Liver (tissue), 9 donors: ENCODE data around the gene CD244. TPM values are rescaled to one million over a fixed set of nuclear protein-coding genes. Genes with fewer than 3 reads are reported as not detected.
"Not testable (repeated sequence)": the region's sequence is repeated elsewhere in the genome, so short reads cannot be mapped to it uniquely, and the experiment has no call there.

ENCODE experiments used
- DNase-seq: peaks from one replicate; pipeline ENCODE4 v3.0.0-alpha.2; 2017; ENCODE audit warnings: low spot score
- H3K27ac ChIP-seq, 2 donors: one replicate each; pipeline ENCODE4 v1.7.0; 2013; ENCODE audit warnings: inconsistent platforms in 2 of 2, low read length in 2 of 2, control low read depth in 1 of 2, low read depth in 1 of 2, mild to moderate bottlenecking in 1 of 2
- H3K27me3 ChIP-seq, 4 donors: one replicate each; pipeline versions ENCODE4 v1.6.1 to v1.7.0; 2013; ENCODE audit warnings: low read length in 3 of 4, inconsistent platforms in 1 of 4, mild to moderate bottlenecking in 1 of 4, moderate library complexity in 1 of 4; ENCODE audit not compliant: control insufficient read depth in 4 of 4, insufficient read depth in 4 of 4
- H3K36me3 ChIP-seq, 4 donors: one replicate each; pipeline versions ENCODE4 v1.6.1 to v1.7.0; 2013; ENCODE audit warnings: low read length in 3 of 4, mild to moderate bottlenecking in 3 of 4, low read depth in 1 of 4, moderate library complexity in 1 of 4; ENCODE audit not compliant: control insufficient read depth in 4 of 4, insufficient read depth in 3 of 4
- H3K4me1 ChIP-seq, 4 donors: one replicate each; pipeline versions ENCODE4 v1.6.1 to v1.7.0; 2013; ENCODE audit warnings: low read length in 3 of 4, mild to moderate bottlenecking in 3 of 4, moderate library complexity in 1 of 4; ENCODE audit not compliant: control insufficient read depth in 4 of 4, insufficient read depth in 4 of 4
- H3K4me3 ChIP-seq, 3 donors: one replicate each; pipeline versions ENCODE4 v1.6.1 to v1.7.0; 2013; ENCODE audit warnings: low read length in 3 of 3, control low read depth in 1 of 3, low read depth in 1 of 3, mild to moderate bottlenecking in 1 of 3
- H3K9ac ChIP-seq, 2 donors: one replicate each; pipeline ENCODE4 v1.7.0; 2013; ENCODE audit warnings: low read length in 2 of 2, mild to moderate bottlenecking in 2 of 2, moderate library complexity in 2 of 2, control low read depth in 1 of 2, low read depth in 1 of 2
- H3K9me3 ChIP-seq, 4 donors: one replicate each; pipeline versions ENCODE4 v1.6.1 to v1.7.0; 2013; ENCODE audit warnings: low read length in 3 of 4; ENCODE audit not compliant: control insufficient read depth in 4 of 4
- ATF3 ChIP-seq: IDR thresholded peaks from 2 replicates; pipeline ENCODE4 v1.6.1; 2016; ENCODE audit warnings: antibody characterized with exemption
- EGR1 ChIP-seq, 2 donors: IDR thresholded peaks; 2 replicates each; pipeline ENCODE4 v1.6.1; 2016 to 2018; ENCODE audit warnings: antibody characterized with exemption in 2 of 2, low read depth in 2 of 2
- FOXA1 ChIP-seq: IDR thresholded peaks from 2 replicates; pipeline ENCODE4 v1.6.1; 2016; ENCODE audit warnings: antibody characterized with exemption
- GABPA ChIP-seq, 2 donors: IDR thresholded peaks in 1 of 2; conservative IDR thresholded peaks in 1 of 2; 2 replicates each; pipeline ENCODE4 v1.6.1; 2016; ENCODE audit warnings: antibody characterized with exemption in 2 of 2, mild to moderate bottlenecking in 1 of 2, moderate library complexity in 1 of 2
- HNF4A ChIP-seq, 2 donors: conservative IDR thresholded peaks; 2 replicates each; pipeline ENCODE4 v1.6.1; 2016; ENCODE audit warnings: antibody characterized with exemption in 2 of 2, mild to moderate bottlenecking in 2 of 2
- JUND ChIP-seq, 2 donors: IDR thresholded peaks; 2 replicates each; pipeline ENCODE4 v1.6.1; 2016; ENCODE audit warnings: antibody characterized with exemption in 2 of 2
- MAX ChIP-seq: IDR thresholded peaks from 2 replicates; pipeline ENCODE4 v1.6.1; 2016; ENCODE audit warnings: antibody characterized with exemption
- NR2F2 ChIP-seq: IDR thresholded peaks from 2 replicates; pipeline ENCODE4 v1.6.1; 2016; ENCODE audit warnings: antibody characterized with exemption
- RAD21 ChIP-seq, 2 donors: IDR thresholded peaks; 2 replicates each; pipeline ENCODE4 v1.6.1; 2016; ENCODE audit warnings: antibody characterized with exemption in 2 of 2, mild to moderate bottlenecking in 2 of 2
- REST ChIP-seq: IDR thresholded peaks from 2 replicates; pipeline ENCODE4 v1.6.1; 2016; ENCODE audit warnings: antibody characterized with exemption, mild to moderate bottlenecking
- RXRA ChIP-seq, 2 donors: IDR thresholded peaks; 2 replicates each; pipeline ENCODE4 v1.6.1; 2017 to 2018; ENCODE audit warnings: antibody characterized with exemption in 2 of 2, mild to moderate bottlenecking in 1 of 2
- TAF1 ChIP-seq: conservative IDR thresholded peaks from 2 replicates; pipeline ENCODE4 v1.6.1; 2016; ENCODE audit warnings: antibody characterized with exemption, mild to moderate bottlenecking
- YY1 ChIP-seq: IDR thresholded peaks from 2 replicates; pipeline ENCODE4 v1.6.1; 2016; ENCODE audit warnings: antibody characterized with exemption, mild to moderate bottlenecking
- ZBTB33 ChIP-seq: IDR thresholded peaks from 2 replicates; pipeline ENCODE4 v1.6.1; 2016; ENCODE audit warnings: antibody characterized with exemption
- WGBS: extraction: QIAGEN DNeasy Blood & Tissue Kit; methylation state at CpG from one replicate; pipeline ENCODE4 v1.1.7; 2013; 5-methylcytosine and 5-hydroxymethylcytosine counted together
- polyA plus RNA-seq, 2 donors: library from polyadenylated mRNA; stranded (reverse) in 1 of 2; unstranded in 1 of 2; fragments of 200-250 nt in 1 of 2; fragments of >200 nt in 1 of 2; fragmentation: Nextera tagmentation in 1 of 2; extraction: Ambion mirVana in 1 of 2; gene quantifications; one replicate each; pipeline versions ENCODE4 v1.2.1 to v1.2.3, GENCODE V29; 2013 to 2015
- total RNA-seq, 2 donors: library from RNA; depleted of rRNA; stranded (reverse); fragments of >200 nt; gene quantifications; one replicate each; pipeline ENCODE4 v1.2.3, GENCODE V29; 2014
- donor health status: healthy.
- donor health status: healthy.
- donor health status: healthy.
- donor health status: healthy.
- donor health status: healthy.

CD244 gene
- total and polyA plus RNA-seq, 4 donors: 0.85 to 6.6 (median 1.8) TPM

GRCh38 chr1:160874935-160875334, 12.2 kb upstream of the CD244 start:
- Histone ChIP-seq H3K4me3 (no peak overlapping the region), H3K27me3 (peaks cover 0 to 2% (median 0%) of the 10 kb centered on the region in 4 donors), H3K9me3 (no peaks in the 10 kb centered on the region), H3K9ac (no peak overlapping the region), H3K27ac (no peak overlapping the region), H3K36me3 (no peaks in the 10 kb centered on the region), H3K4me1 (no peaks in the 10 kb centered on the region)
- WGBS: 77% methylated on average over 3 of the region's 3 CpGs
- no peak for DNase-seq
- no peak for TF ChIP-seq GABPA (IDR thresholded peaks at IDR 0.05 in 1 of 2, conservative IDR thresholded peaks at IDR 0.05 in 1 of 2)
- TF ChIP-seq NR2F2: no peak
- TF ChIP-seq FOXA1: no peak
- TF ChIP-seq YY1: no peak
- TF ChIP-seq ATF3: no peak
- TF ChIP-seq TAF1: no peak
- no peak for TF ChIP-seq HNF4A (conservative IDR thresholded peaks at IDR 0.05)
- TF ChIP-seq RAD21 (IDR thresholded peaks at IDR 0.05): no peak
- TF ChIP-seq ZBTB33: no peak
- no peak for TF ChIP-seq EGR1 (IDR thresholded peaks at IDR 0.05; ENCODE audit: low read depth in 2 of 2)
- no peak for TF ChIP-seq RXRA (IDR thresholded peaks at IDR 0.05)
- no peak for TF ChIP-seq JUND (IDR thresholded peaks at IDR 0.05)

- no peak overlapping the region for H3K4me3 ChIP-seq
- no peak for TF ChIP-seq REST
- no peak for TF ChIP-seq EGR1 (IDR thresholded peaks at IDR 0.05; ENCODE audit: low read depth in 2 of 2)
- no peak for TF ChIP-seq MAX
- no peak for TF ChIP-seq TAF1
- no peaks in the 10 kb centered on the region for H3K36me3 ChIP-seq
- H3K4me1 ChIP-seq: peaks cover 2 to 6% (median 4%) of the 10 kb centered on the region in 4 donors
- H3K27ac ChIP-seq: no peak overlapping the region
- H3K27me3 ChIP-seq: no peaks in the 10 kb centered on the region
- H3K9ac ChIP-seq: no peak overlapping the region
- no peaks in the 10 kb centered on the region for H3K9me3 ChIP-seq
- no peak for DNase-seq
- 84% methylated on average over 3 of the region's 3 CpGs for WGBS
Measured at GRCh38 chr1:160868141-160868540, 5.5 kb upstream of the CD244 start.

GRCh38 chr1:160867651-160868050, 5.0 kb upstream of the CD244 start:
- DNase-seq, H3K9me3 ChIP-seq, H3K9ac ChIP-seq, H3K36me3 ChIP-seq, H3K27ac ChIP-seq, H3K27me3 ChIP-seq, H3K4me3 ChIP-seq, H3K4me1 ChIP-seq: not testable (repeated sequence)
- WGBS: 75% methylated on average over 4 of the region's 4 CpGs
